GM12878 (cell line): ENCODE data around the gene BLACAT1. TPM values are rescaled to one million over a fixed set of nuclear protein-coding genes. Genes with fewer than 3 reads are reported as not detected.

Experiments used
- ATAC-seq: fragments of 200-7000 bp; cut with Tn5 transposase; 3 replicates; pipeline ENCODE4 v1.9.1; 2020; ENCODE audit warnings: mild to moderate bottlenecking, moderate library complexity
- BruUV-seq: library from RNA; stranded (reverse); fragments of 400-500 nt; replicated peaks from 2 replicates; lab custom pipeline; 2021; lab: Mats Ljungman, UMichigan
- CTCF ChIA-PET: fragments of 300-600 bp; sonication (Branson Sonifier 250); formaldehyde crosslinking; extraction: SDS; loops from one replicate; lab custom pipeline; 2021; ENCODE audit warnings: inconsistent platforms; lab: Yijun Ruan, JAX
- POLR2A ChIA-PET: fragments of 350-600 bp; formaldehyde crosslinking; extraction: SDS; loops from one replicate; lab custom pipeline; 2021; ENCODE audit warnings: inconsistent platforms; lab: Charles Lee
- RAD21 ChIA-PET: fragments of 300-600 bp; sonication (Branson Sonifier 250); formaldehyde crosslinking; loops from one replicate; lab custom pipeline; 2023; ENCODE audit warnings: antibody characterized with exemption; ENCODE audit not compliant: unreplicated experiment; lab: Charles Lee
- SMC1A ChIA-PET: fragments of 300-600 bp; sonication (Branson Sonifier 250); formaldehyde crosslinking; loops from one replicate; lab custom pipeline; 2023; ENCODE audit not compliant: unreplicated experiment, uncharacterized antibody; lab: Charles Lee
- DNase-seq: peaks from one replicate; pipeline ENCODE4 v3.0.0-alpha.2; 2011; ENCODE audit warnings: low read depth, low spot score
- FAIRE-seq: peaks from 3 replicates; lab custom pipeline; 2011; peaks lifted over from hg19 to GRCh38; lab: Jason Lieb, UNC
- H2AFZ ChIP-seq: 2 replicates; pipeline ENCODE4 v1.6.0; 2011; ENCODE audit warnings: low read depth, low read length, control low read depth; ENCODE audit not compliant: control insufficient read depth
- H3K27ac ChIP-seq: 2 replicates; pipeline ENCODE4 v1.5.1; 2011; ENCODE audit warnings: control low read depth; ENCODE audit not compliant: control insufficient read depth, insufficient read depth
- H3K27me3 ChIP-seq, 2 experiments: replicated peaks in 1 of 2; 2 replicates each; pipeline versions ENCODE4 v1.6.0 to v1.6.1; 2011; ENCODE audit warnings: low read length in 1 of 2; ENCODE audit not compliant: control insufficient read depth in 2 of 2, insufficient read depth in 2 of 2
- H3K36me3 ChIP-seq, 2 experiments: 2 replicates each; pipeline ENCODE4 v1.5.1; 2011; ENCODE audit warnings: low read length in 1 of 2; ENCODE audit not compliant: control insufficient read depth in 2 of 2, insufficient read depth in 2 of 2
- H3K4me1 ChIP-seq: 2 replicates; pipeline ENCODE4 v1.6.1; 2011; ENCODE audit warnings: mild to moderate bottlenecking, low read length, moderate library complexity, mixed read lengths; ENCODE audit not compliant: control insufficient read depth, insufficient read depth
- H3K4me2 ChIP-seq: 2 replicates; pipeline ENCODE4 v1.6.0; 2011; ENCODE audit warnings: control low read depth; ENCODE audit not compliant: control insufficient read depth, insufficient read depth
- H3K4me3 ChIP-seq: fragments of 200-600 bp; sonication (generic); 2 replicates; pipeline ENCODE4 v1.5.1; 2016
- H3K79me2 ChIP-seq: 2 replicates; pipeline ENCODE4 v1.6.0; 2011; ENCODE audit warnings: low read length; ENCODE audit not compliant: control insufficient read depth, insufficient read depth
- H3K9ac ChIP-seq: 2 replicates; pipeline ENCODE4 v1.8.0; 2011; ENCODE audit warnings: low read length, control low read depth, mixed read lengths; ENCODE audit not compliant: control insufficient read depth, insufficient read depth
- H3K9me3 ChIP-seq: replicated peaks from 3 replicates; pipeline ENCODE4 v1.5.1; 2011; ENCODE audit warnings: mild to moderate bottlenecking, low read length; ENCODE audit not compliant: control insufficient read depth, insufficient read depth
- H4K20me1 ChIP-seq: 2 replicates; pipeline ENCODE4 v1.6.0; 2011; ENCODE audit not compliant: control insufficient read depth, insufficient read depth
- BCLAF1 ChIP-seq: fragments of 450-650 bp; IDR thresholded peaks from 2 replicates; pipeline ENCODE4 v1.6.1; 2017; ENCODE audit warnings: antibody characterized with exemption, mild to moderate bottlenecking, moderate library complexity
- BMI1 ChIP-seq: fragments of 450-650 bp; IDR thresholded peaks from 2 replicates; pipeline ENCODE4 v1.6.1; 2016; ENCODE audit warnings: mild to moderate bottlenecking, moderate library complexity, borderline replicate concordance
- CUX1 ChIP-seq: IDR thresholded peaks from 2 replicates; pipeline ENCODE4 v1.6.1; 2012; ENCODE audit warnings: improper control_type of control experiment, low read depth, low read length; ENCODE audit not compliant: insufficient replicate concordance
- ELK1 ChIP-seq: IDR thresholded peaks from 2 replicates; pipeline ENCODE4 v1.6.1; 2012; ENCODE audit warnings: low read depth, low read length, improper control_type of control experiment
- IKZF1 ChIP-seq: fragments of 450-650 bp; conservative IDR thresholded peaks from 2 replicates; pipeline ENCODE4 v1.6.1; 2017; ENCODE audit warnings: antibody characterized with exemption, mild to moderate bottlenecking
- MAX ChIP-seq: IDR thresholded peaks from 2 replicates; pipeline ENCODE4 v1.6.1; 2012; ENCODE audit warnings: low read depth, low read length, improper control_type of control experiment
- MEF2B ChIP-seq: fragments of 450-650 bp; IDR thresholded peaks from 2 replicates; pipeline ENCODE4 v1.6.1; 2018; ENCODE audit warnings: mild to moderate bottlenecking, moderate library complexity; ENCODE audit not compliant: partially characterized antibody, poor library complexity, severe bottlenecking
- NRF1 ChIP-seq: conservative IDR thresholded peaks from 2 replicates; pipeline ENCODE4 v1.6.1; 2011; ENCODE audit warnings: mild to moderate bottlenecking, low read depth, low read length, improper control_type of control experiment
- SKIL ChIP-seq: fragments of 450-650 bp; IDR thresholded peaks from 2 replicates; pipeline ENCODE4 v1.6.1; 2017; ENCODE audit warnings: mild to moderate bottlenecking, low read depth, inconsistent platforms; ENCODE audit not compliant: poor library complexity, severe bottlenecking
- WGBS: methylation state at CpG from one replicate; pipeline ENCODE4 v1.1.6; 2016; ENCODE audit warnings: low lambda C conversion rate; ENCODE audit not compliant: insufficient replicate concordance, insufficient coverage; ENCODE audit errors: missing lambda C conversion rate; 5-methylcytosine and 5-hydroxymethylcytosine counted together
- in situ Hi-C: fragments of 300-500 bp; cut with MboI; formaldehyde crosslinking; loops from 9 replicates; pipeline ENCODE4 v1.14.3; 2018; ENCODE audit warnings: mixed read lengths
- intact Hi-C: fragments of 100-400 bp; cut with micrococcal nuclease; formaldehyde crosslinking; loops from one replicate; pipeline ENCODE4 v1.14.2; 2022; ENCODE audit not compliant: unreplicated experiment
- polyA plus RNA-seq, 11 experiments: library from polyadenylated mRNA; depleted of rRNA in 4 of 11; unstranded in 6 of 11; stranded (reverse) in 5 of 11; fragments of >200 nt; fragmentation: Nextera tagmentation in 4 of 11; fragmentation: Illumina TruSeq in 1 of 11; extraction: Ambion mirVana in 4 of 11; extraction: Trizol in 1 of 11; gene quantifications; 1 replicate in 1 of 11; 2 replicates in 10 of 11; pipeline versions ENCODE4 v1.2.1 to v1.2.3, GENCODE V29; 2011 to 2016; ENCODE audit warnings: inconsistent platforms in 2 of 11, missing spikeins in 2 of 11, low read depth in 1 of 11
- total RNA-seq, 4 experiments: library from RNA; depleted of rRNA in 3 of 4; stranded (reverse); fragments of >200 nt in 3 of 4; fragmentation: Illumina TruSeq in 1 of 4; extraction: Trizol in 1 of 4; gene quantifications; 2 replicates each; pipeline versions ENCODE4 v1.2.1 to v1.2.3, GENCODE V29; 2013 to 2021

Gene BLACAT1
- total and polyA plus RNA-seq, 10 of the 15 experiments (the other 5 are each of a cell fraction or from before 2014, with no cell fraction given): 0.04 to 1.6 (median 0.15) TPM; not detected in 1

- ChIA-PET RAD21 (interaction anchor here (0.6 to 1.5 kb wide), 4 partner anchors 16 to 1261 kb away, joined by 3 to 5 read pairs (median 4); no protein-coding TSS in a partner anchor), POLR2A (no interaction called here), SMC1A (interaction anchor here (1.0 to 3.4 kb wide), 3 partner anchors 16 to 109 kb away, joined by 3 to 17 read pairs (median 4); no protein-coding TSS in a partner anchor), CTCF (interaction anchor here (0.7 to 31.6 kb wide), 2 partner anchors 13 to 153 kb away, joined by 4 to 891 read pairs; no protein-coding TSS in a partner anchor)
- no peak for FAIRE-seq
- 0 out of 2 replicates have a peak, but pooled peaks cover 4% of the 10 kb centered on the region for H3K4me1 ChIP-seq
- no peaks in the 10 kb centered on the region for H3K9me3 ChIP-seq
- H3K36me3 ChIP-seq: no peaks in the 10 kb centered on the region
- ATAC-seq: peak; percentile 11
- H3K9ac ChIP-seq: no peak overlapping the region
- H3K27ac ChIP-seq: no peak overlapping the region
- DNase-seq: no peak
- intact Hi-C loops: no loop called here
- H3K27me3 ChIP-seq: peaks cover 0 to 5% of the 10 kb centered on the region in 2 experiments; a peak in 3 of 4 replicates
- 0 out of 2 replicates have a peak overlapping the region, but pooled peaks have one; percentile 71 for H3K4me3 ChIP-seq
- no peak overlapping the region; the same call in 1 of the 2 replicates for H2AFZ ChIP-seq
- H3K4me2 ChIP-seq: peak overlapping the region; percentile 10; the same call in 1 of the 2 replicates
- BruUV-seq: no TSS peak
- in situ Hi-C loops: no loop called here
- H3K79me2 ChIP-seq: no peaks in the 10 kb centered on the region
- WGBS: 2% methylated on average over 17 of the region's 18 CpGs
- H4K20me1 ChIP-seq: no peaks in the 10 kb centered on the region
- TF ChIP-seq BMI1 (no peak), IKZF1 (peak; percentile 36), BCLAF1 (no peak), CUX1 (no peak), MAX (no peak), ELK1 (no peak), SKIL (no peak), NRF1 (no peak), MEF2B (peak; percentile 56)
Observed at GRCh38 chr1:205505076-205505729, 49.4 kb upstream of the BLACAT1 start.
